Stimulated activated CD8-positive, alpha-beta memory T cell treated with anti-CD3 and anti-CD28 coated beads, Interleukin-7, amount 100 ng/mL, for 4 hours (primary cell): ENCODE measurements around the gene ZNF337.
"Not testable (repeated sequence)": the region's sequence is repeated elsewhere in the genome, so short reads cannot be mapped to it uniquely, and the experiment has no call there.

Source experiments
- DNase-seq, 2 donors: peaks; one replicate each; pipeline ENCODE4 v3.0.0-alpha.2; 2020; ENCODE audit warnings: low read depth in 2 of 2

ZNF337 gene

GRCh38 chr20:25695532-25696370 is 902 bp downstream of the ZNF337 start:
- no peak for DNase-seq

DNA sequence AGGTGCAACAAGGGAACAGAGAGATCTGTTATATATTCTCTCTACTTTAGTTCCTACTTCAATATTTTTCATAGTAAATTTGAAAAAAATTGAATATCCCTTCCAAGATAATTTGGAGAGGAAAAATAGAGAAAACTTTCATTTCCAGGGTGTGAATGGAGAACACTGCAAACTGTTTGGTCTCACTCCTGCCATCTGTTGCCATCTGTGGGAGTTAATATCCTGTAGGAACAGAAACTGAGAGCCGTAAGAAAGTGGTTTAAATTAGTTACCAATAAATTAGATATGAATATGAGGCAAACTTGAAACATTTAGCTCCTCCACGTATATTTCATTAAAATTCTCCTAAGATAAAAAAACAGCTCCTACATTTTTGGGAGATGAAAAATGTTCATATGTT is 4.2 kb downstream of the ZNF337 start:
- no peak for DNase-seq

DNA sequence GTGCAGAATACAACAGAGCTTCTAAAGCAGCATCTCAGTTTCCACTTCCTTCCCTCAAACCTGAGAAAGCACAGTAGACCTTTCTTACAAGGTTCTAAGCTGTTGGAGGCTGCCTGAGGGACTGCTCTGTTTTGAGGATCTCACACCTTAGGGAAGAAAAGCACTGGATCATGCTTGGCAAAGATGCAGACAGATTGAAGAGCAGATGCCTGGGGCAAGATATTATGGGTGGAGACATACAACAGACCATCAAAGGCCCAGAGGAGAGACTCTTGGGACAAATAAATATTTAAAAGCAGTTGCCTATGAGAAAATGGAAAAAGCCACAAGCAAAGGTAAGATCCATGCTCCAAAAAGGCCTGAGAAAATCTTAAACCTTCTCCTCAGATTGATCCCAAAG is 6.2 kb downstream of the ZNF337 start:
- no peak for DNase-seq

DNA sequence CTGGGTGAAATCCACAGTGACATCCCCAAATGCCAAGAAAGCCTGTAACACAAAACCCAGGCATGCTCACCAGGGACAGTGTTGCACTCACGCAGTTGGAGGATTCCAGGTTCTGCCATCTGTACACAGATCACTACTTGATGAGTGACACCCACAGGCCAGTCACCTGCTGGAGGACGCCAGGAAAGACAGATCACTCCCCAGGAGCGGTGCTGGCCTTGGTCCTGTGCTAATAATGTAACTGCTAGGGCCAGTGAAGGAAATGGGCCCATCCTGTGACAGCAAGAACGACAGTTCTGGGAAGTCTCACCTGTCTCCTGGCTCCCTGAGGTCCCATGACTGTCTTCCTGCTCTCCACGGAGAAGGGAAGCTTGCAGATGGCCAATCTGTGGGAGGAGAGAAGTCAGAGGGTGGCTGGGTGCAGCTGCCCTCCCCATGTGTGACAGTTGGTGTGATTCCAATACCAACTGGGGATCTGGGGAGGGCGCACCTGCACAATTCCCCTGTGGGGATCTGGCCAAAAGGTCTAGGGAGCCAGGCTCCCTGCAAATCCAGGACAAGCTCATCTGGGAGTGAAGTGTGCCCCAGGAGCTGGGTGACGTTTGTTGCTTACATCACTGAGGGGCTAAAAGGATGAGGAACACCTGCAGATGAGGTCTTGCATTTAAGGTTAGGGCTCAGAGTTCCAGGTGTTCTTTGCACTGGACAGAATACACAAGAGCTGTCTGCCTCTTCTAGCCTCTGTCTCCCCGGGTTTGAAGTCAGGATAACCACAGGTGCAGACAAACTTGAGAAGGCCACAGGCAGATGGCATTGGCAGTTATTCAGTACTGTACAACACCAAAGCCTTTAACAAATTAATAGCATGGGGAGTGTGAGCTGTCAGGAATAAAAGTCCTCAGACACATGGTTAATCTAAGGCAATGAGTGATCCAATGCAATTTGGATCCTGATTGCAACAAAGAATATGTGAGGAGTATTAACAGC is 10.3 kb downstream of the ZNF337 start:
- DNase-seq = no peak

- no peak for DNase-seq
These were observed 11.2 kb downstream of the ZNF337 start for GRCh38 chr20:25685276-25686080.

GRCh38 chr20:25683826-25684225 is 12.8 kb downstream of the ZNF337 start:
- not testable (repeated sequence) for DNase-seq

GRCh38 chr20:25683050-25683449 is 13.6 kb downstream of the ZNF337 start:
- no peak for DNase-seq

DNA sequence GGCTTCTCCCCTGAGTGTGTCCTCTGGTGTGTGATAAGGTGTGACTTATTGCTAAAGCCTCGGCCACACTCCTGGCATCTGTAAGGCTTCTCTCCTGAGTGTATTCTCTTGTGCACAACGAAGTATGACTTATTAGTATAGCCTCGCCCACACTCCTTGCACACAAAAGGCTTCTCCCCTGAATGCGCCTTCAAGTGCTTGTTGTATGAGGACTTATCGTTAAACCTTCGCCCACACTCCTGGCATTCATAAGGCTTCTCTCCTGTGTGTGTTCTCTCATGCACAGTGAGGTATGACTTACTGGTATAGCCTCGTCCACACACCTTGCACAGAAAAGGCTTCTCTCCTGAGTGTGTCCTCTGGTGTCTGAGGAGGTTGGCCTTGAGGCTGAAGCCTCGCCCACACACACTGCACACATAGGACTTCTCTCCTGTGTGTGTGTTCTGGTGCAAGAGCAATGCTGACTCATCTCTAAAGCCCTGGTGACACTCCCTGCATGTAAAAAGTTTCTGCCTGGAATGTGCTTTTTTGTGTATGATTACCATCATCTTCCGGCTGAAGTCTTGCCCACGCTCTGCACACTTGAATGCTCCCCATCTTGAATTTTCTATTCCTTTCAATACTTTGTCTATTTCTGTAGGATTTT is 20.4 kb downstream of the ZNF337 start:
- no peak for DNase-seq

DNA sequence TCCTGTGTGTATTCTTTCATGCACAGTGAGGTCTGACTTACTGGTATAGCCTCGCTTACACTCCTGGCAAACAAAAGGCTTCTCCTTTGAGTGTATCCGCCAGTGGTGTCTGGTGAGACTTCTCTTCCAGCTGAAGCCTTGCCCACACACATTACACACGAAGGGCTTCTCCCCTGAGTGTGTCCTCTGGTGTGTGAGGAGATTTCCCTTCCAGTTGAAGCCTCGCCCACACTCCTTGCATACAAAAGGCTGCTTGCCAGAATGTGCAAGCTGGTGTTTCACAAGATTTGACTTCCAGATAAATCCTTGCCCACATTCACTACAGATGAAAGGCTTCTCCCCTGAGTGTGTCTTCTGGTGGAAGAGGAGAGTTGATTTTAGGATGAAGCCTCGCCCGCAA is 21.5 kb downstream of the ZNF337 start:
- no peak for DNase-seq

DNA sequence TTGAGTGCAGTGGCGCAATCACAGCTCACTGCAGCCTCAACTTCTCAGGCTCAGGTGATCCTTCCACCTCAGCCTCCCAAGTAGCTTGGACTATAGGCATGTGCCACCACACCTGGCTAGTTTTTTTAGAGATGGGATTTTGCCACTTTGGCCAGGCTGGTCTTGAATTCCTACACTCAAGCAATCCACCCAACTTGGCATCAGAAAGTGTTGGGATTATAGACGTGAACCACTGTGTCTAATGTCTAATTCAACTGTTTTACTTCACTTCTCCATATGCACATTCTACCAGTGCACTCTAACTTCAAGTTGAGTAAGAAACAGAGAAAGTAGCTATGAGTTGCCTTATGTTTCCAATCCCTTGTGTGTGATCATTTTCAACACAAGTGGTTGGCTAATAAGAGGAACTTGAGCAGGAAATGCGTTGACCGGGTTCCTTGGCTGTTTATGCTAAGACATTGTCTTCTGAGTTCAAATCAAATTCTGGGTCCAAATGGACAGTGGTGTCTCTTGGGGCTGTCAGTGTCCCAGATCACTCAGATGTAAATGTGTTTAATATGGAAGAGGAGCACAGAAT is 23.9 kb downstream of the ZNF337 start:
- no peak for DNase-seq

DNA sequence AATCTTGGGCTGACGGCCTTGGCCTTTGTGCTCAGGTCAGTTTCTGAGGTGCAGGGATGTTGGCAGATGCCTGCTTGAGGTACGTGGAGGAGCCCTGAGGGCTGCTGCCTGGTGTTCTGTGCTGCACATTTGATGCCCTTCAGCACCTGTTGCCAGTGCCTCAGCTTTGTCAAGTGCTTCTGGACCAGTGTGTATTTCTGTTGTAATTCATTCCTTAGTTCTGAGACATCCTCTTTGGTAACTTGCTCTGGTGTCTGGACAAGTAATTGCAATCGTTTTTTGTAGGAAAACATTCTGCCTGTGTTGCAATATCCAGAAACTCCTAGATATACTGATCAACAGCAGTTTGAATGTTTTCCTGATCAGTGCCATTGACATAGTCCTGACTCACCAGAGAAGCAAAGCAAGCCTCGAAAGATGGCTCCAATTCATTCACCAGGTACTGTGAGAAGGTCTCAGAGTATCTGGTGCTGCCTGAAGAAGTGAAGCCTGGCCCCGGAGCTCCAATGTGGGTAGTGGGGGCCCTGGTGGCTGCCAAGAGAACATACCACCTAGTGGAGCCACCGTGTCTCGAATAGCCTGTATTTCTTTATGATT is 26.7 kb downstream of the ZNF337 start:
- DNase-seq = no peak

- DNase-seq = no peak
These were observed 28.2 kb downstream of the ZNF337 start for GRCh38 chr20:25668446-25668845.

DNA sequence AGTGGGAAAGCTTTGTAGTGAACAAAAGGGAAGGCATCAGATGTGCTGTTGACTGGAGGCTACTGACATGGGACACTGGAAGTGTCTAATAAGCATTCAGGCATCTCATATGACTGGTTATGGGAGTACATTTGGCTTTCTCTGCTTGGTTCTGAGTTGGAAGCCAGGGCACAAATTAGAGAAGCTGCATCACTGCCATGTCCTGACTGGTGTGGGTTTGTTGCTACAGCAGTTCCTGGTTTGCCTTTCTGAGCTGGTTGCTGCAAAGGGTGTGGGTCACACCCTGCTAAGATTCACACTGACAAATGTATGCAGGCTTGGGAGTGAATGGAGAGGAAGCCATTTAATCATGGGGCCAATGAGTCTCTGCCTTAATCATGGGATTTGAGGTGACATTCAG is 36.7 kb downstream of the ZNF337 start:
- DNase-seq = no peak

GRCh38 chr20:25654487-25654886 is 42.2 kb downstream of the ZNF337 start:
- DNase-seq = no peak

DNA sequence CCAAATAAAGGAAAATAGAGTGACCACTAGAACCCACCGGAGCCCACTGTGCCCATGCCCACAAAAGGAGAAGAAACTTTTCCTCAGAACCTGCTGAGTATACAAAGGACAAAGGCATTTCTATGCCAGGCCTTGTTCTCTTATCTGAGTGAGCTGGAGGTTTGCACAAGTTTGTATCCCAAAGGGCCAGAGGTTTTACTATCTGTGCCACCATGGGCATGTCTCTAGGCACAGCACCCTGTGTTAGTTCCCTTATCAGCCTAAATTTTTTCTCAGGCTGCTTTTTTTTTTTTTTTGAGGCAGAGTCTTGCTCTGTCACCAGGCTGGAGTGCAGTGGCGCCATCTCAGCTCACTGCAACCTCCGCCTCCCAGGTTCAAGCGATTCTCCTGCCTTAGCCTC is 43.8 kb downstream of the ZNF337 start:
- not testable (repeated sequence) for DNase-seq

GRCh38 chr20:25644814-25645213 is 51.8 kb downstream of the ZNF337 start:
- DNase-seq = no peak

DNA sequence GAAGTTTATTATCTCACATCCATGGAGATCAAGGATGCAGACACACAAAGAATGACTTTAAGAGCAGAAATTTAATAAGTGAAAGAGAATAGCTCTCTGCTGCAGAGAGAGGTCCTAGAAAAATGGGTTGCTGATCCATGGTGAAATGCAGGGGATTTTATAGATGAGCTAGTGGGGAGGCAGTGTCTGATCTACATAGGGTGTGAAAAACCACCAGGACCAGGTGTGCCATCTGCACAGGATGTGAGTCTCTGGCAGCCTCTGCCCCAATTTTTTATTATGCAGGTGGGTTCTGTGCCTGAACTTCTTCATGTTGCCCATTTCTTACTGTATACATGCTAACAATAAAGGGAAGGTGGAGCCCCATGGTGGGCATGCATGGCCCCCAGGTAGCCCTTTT is 52.9 kb downstream of the ZNF337 start:
- DNase-seq = no peak

- DNase-seq = no peak
These were observed 59.4 kb downstream of the ZNF337 start for GRCh38 chr20:25637247-25637646.

DNA sequence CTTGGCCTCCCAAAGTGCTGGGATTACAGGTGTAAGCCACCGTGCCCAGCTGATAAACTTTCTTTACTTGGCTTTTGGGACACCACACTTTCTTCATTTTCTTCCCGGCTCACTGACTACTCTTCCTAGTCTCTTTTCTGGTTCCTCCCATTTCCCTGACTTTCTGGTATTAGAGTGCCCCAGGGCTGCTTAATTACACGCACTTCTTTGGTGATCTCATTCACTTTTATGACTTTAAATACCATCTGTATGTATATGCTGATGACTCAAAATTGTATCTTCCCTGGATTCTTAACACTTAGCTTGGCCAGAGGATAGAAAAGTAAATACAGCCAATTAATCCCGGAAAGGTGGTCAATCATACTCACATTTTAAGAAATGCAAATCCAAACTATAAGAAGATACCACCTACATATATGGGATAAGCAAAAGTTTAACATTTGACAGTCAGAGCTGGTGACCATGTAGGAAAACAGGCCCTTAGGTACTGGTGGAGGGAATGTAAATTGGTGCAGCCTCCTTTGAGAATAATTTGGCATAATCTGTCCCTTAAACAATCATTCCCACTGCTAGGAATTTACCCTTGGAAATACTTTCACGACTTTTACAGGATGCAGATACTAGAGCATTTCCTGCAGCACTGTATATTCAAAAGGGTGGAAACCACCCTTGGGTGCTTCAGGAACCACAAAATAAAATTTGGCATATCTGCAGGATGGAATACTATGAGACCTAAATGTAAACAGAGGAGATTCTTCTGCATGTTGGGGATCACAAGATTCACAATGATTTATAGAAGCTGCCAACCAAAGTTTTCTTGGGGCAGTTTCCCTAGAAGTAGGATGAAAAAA is 63.5 kb downstream of the ZNF337 start:
- DNase-seq = no peak

DNA sequence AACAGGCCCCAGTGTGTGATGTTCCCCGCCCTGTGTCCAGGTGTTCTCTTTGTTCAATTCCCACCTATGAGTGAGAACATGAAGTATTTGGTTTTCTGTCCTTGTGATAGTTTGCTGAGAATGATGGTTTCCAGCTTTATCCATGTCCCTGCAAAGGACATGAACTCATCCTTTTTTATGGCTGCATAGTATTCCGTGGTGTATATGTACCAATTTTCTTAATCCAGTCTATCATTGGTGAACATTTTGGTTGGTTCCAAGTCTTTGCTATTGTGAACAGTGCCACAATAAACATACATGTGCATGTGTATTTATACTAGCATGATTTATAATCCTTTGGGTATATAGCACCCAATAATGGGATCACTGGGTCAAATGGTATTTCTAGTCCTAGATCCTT is 66.0 kb downstream of the ZNF337 start:
- DNase-seq = not testable (repeated sequence)
